ENCODE data around the gene SCIN.

SCIN gene

DNA sequence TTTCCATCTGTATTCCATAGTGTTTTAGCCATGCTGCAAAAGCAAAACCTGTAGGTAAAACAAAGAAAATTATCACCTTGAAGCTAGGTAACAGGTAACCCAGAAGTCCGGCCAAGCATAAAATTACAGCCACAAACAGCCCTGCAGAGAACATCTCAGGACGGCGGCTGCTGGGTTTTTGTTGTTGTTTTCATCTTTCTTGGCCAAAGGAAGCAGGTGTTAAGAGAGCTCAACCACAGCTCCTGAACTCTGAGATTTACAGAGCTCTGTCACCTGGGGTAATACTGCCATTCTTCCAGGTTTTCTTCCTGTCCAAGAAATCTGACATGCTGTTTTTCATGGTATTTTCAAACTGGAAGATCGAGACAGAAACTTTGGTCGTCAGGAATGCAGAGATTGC lies 847 bp upstream of the SCIN start:
- DNase-seq = peak; percentile 66

DNA sequence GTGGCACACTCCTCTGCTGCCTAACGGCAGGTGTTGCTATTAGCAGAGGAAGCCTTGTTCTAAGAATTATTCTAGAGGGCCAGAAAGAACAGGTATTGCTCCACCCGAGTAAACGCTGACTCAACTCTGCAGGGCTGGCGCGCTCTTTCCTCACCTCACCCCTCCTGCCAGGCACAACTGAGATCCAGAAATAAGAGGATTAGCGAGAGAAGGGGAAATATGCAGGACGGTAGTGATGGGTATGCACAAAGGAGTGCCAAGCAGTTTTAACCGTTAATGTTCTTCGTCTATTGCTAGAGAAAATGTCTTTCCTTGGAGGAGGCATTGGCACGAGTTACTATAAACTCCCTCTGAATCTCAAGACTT lies 369 bp upstream of the SCIN start:
- DNase-seq = peak; percentile 73

DNA sequence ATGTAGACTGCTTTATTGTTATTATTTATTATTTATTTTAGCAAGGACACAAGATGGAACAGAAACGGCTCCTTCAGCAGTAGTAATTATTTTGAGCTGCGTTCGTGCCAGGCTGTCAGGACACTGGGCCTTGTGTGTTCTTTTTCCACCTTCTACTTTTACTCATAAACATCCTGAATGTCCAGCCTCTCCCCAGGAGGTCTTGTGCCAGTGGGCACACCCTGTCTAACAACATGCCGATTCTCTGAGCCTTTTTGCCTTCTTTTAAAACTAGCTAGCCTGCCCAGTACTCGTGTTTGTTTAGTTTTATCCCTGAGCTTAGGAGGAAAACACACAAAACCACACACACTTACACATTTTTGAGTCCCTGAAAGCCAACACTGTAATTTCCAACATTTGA lies 1.2 kb downstream of the SCIN start:
- DNase-seq = no peak

DNA sequence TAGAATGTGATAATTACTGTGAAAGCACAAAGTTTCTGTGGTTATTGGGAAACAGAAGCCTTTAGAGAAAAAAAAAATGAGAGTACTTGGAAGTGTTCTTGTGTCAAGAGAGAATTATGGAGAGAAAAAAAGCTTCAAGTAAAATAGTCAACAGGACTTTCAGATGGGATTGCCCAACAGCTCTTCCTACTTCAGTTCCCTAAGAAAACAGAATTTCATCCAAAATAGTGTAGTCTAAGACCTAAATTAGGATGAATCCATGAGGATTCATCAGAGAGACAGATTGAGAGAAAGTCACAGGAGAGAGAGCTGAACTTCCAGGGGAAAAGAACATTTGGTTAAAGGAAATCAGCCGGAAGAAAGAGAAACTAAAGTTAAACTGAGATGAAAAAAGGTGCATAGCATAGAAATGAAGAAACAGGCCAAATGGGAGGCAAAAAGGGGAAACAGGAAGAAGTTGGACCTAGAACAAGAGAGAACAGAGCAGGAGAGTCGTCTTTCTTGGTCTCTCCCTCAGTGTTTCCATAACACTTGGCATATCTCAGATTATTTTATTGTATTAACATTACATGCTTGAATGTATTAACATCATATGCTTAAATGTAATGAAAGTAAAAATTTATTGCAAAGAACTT lies 2.5 kb downstream of the SCIN start:
- DNase-seq = no peak

DNA sequence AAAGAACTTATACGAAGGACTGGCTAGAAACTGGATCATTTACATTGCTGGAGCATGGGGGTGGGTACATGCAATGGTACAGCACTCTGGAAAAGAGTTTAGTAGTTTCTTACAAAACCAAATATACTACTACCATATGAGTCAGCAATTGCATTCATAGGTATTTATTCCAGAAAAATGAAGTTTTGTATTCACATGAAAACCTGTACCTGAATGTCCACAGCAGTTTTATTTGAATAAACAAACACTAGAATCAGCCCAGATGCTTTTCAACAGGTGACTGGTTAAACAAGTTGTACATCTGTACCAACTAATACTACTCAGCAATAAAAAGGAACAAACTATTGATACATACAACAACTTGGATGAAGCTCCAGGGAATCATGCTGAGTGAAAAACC lies 3.4 kb downstream of the SCIN start:
- DNase-seq = no peak

DNA sequence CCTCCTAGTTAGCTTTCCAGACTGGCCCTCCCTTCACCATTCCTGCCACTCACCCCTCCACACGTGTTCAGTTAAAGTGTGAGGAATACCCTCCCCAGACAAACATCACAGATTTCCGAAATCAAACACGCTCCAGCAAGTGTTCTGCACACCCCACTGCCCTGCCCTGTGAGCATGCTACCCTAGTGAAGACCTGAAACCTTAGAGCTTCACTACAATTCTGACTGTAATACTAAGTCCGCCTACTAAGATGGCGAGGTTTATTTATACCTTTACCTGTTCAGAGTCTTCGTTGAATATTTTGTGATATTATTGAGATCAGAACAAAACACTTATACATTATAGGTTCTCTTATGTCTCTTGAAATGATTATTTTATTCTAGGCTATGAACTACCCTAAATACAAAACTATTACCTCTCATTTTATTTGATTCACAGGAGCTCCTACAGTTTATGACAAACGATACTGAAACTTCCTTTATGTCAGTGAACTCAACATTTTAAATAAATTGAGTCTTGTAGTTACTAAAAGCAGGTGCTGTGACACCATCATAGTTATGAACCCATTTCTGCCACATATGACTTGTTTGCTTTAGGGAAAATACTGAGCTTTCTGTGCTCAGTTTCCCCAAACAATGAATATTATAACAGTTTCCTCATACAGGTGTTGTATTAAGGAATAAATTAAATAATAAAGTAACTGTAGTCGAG lies 8.6 kb downstream of the SCIN start:
- no peak for DNase-seq

DNA sequence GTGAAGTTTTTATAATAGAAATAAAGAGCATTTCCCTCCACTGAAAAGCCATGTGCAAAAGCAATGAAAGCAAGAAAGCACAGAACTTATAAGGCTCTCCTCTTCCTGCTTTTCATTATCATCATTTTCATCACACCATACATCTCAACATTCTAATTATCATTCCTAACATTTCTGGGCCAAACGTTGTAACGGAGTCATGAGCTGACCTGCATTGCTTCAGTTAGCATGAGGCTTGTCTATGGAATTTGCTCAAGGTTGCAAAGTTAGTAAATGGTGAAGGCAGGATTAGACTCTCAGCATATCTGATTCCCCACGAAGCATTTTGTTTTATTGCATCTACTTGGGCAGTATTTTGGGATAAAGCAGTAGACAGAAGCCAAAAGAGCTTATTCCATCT lies 11.4 kb downstream of the SCIN start:
- no peak for DNase-seq

DNA sequence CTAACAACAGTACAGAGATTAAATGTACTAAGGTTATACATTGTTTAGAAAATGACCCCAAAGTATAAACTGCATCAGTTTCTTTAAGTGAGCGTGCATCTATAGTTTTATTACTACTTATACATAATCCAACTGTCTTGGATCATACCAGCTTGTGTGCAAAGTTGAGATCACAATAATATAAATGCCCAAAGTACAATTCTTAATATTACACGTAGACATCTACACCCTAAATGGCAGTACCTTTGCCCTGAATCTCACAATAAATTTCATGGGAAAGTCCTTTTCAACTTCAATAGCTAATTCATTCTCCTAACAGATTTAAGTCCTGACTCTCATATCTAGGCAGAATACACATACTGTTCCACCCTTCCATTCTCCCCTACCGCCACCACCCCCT lies 11.8 kb downstream of the SCIN start:
- DNase-seq = no peak

DNA sequence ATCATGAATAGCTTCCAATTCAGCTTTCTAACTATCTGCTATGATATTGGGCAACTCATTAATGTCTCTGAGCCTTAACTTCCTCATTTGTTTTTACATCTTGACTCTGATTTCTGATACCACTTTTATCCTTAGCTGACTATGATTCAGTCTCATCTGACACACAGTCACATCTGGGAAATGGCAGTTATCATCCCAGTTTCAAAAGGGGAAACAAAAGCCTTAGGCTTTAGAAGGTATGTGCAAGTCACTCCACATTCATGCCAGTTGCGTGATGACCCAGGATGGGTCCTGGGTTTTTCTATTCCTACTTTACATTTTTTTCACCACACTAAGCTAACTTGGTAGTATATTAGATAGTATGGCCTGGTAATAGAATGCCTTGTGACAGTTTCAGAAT lies 12.7 kb downstream of the SCIN start:
- no peak for DNase-seq

DNA sequence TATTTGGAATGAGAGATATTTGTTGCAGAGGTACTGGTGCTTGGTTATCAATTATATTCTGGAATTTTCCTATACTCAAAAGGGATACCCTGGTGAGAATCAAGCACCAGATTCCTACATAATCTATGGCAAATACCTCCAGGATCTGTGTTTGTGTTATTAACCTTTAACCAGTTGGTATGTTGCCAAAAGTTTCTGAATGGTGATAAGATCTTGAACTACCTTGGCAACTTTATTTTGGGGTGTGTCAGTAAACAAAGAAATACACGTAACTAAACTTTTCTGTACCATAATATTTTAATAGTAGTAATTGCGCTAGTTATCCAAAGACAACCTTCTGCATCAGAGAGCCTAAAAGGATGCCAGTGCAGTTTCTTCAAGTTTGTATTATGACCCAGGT lies 13.4 kb downstream of the SCIN start:
- DNase-seq = no peak

DNA sequence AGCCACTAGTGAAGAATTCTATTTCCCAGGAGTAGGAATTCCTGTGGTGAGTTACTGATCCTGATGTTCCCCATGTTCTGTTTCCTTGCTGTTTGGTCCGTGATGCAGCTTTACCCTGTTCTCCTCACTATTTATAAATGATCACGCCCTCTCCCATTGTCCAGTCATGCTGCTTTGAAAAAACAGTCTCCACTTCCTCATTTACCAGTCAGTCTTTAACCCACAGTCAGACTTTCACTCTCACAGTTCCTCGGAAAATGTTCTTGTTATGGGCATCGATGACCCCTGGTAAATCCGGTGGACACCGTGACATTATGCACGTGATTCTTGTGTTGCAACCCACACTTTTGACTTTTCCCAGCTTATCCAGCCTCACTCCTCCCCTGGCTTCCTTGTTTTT lies 14.4 kb downstream of the SCIN start:
- DNase-seq = peak; percentile 56

DNA sequence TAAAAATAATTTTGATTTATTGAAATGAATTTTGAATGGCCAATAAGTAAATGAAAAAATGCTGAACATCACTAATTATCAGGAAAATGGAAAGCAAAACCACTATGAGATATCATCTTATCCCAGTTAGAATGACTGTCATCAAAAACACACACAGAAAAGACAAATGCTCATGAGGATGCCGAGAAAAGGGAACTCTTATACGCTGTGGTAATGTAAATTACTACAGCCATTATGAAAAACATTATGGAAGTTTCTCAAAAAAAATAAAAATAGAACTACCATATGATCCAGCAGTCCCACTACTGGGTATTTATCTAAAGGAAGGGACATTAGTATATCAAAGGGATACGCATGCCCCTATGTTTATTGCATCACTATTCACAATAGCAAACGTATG lies 15.8 kb downstream of the SCIN start:
- no peak for DNase-seq

DNA sequence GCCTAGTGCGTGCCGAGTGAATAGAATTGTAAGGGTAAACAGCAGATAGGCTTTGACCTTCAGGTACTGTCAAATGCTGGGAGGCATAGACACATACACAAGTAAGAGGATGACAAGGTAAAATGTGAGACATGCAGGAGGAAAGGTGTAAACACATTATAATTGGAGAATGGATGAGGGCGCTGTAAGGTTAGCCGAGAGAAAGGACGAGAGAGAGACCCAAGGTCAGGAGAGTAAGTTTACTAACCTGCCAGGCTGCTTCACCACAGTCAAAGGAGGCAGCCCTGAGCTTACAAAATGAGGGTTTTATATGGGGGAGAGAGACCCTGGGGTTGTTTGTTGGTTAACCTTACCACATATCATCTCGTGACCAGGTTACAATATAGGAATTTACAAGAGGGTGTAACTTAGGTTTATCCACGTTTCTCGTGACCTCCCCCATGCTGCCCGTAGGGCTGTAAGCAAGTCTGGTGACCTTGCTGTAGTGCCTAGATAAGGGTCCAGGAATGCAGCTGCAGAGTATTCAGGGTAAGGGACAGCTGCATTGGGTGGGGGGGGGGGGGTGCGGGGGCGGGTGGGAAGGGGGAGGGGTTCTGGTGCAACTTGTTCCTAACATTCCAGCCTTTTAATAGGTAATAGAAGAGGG lies 17.9 kb downstream of the SCIN start:
- no peak for DNase-seq

DNA sequence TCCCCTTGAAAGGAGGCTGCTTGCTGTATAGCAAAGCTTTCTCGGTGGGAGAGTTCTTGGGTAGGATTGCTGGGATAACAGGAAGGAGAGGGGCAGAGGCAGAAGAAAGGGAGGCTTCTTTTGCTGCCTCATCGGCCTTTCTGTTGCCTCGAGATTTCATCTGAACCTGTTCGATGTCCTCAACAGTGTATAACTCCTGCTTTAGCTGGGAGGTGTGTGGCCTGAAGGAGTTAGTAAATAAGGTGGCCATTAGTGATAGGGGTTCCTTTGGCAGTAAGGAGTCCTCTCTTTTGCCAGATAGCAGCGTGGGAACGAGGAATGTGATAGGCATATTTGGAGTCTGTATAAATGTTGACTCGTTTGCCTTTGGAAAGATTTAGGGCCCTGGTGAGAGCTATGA lies 20.0 kb downstream of the SCIN start:
- DNase-seq = no peak

DNA sequence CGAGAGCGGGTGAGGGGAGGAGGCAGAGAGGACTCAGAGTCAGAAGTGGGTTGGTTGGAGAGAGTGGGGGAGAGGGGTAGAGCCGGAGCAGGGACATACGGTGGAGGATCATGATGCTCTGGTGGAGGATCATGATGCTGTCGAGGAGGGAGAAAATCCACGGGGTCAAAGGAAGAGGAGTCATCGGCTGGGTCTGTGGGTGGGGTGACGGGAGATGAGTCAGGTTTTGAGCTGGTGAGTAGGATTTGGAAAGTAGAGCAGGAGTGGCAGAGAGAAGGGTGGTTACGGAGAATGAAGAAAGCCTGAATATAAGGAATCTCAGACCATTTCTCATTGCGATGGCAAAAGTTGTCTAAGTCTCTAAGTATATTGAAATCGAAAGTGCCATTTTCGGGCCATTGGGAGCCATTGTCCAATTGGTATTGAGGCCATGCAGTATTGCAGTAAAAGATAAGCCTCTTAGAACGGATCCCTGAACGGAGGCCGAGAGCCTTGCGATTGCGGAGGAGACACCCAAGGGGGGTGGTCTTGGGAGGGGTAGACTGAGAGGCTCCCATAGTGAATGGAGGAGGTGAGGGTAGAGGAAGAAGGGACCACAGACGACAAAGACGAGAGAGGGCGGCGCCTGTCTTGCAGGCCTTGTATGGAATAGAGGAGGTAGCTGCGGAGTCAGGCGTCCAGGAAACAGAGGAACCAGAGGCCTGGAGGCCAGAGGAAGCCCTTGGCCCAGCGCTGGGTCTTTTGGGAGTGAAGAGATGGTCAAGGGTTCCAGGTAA lies 23.8 kb downstream of the SCIN start:
- no peak for DNase-seq

DNA sequence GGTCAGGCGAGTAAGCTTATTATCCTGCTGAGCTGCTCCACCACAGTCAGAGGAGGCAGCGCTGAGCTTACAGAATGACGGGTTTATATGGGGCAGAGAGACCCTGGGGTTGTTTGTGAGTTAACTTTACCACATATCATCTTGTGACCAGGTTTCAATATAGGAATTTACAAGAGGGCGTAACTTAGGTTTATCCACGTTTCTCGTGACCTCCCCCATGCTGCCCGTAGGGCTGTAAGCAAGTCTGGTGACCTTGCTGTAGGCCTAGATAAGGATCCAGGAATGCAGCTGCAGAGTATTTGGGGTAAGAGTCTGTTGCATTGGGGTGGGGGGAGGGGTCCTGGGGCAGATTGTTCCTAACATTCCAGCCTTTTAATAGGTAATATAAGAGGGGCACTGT lies 24.6 kb downstream of the SCIN start:
- DNase-seq = no peak

DNA sequence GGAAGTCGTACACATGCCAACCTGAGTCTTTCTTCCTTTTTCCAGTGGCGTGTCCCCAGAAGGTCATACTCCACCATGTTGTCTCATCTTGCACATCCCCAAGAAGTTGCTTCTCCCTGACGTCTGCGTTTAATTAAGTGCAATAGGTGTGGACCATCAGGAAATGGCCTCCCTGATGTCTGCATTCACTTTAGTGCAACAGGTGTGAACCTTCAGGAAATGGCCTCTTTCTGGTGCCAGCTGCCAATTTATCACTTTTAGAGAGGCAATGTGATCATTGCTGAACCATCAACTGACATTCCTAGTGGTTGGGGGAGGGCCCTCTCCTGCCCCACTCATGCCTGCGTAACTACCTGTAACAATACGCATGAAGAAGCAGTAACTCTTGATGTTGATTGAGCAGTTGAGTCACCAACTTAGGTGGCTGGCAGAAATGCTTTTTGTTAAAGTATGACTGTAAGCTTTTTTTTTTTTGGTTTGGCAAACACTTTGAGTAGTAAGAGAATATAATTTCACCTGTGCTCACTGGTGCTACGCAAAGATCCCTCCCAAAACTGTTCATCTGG lies 25.8 kb downstream of the SCIN start:
- peak; percentile 9 for DNase-seq

DNA sequence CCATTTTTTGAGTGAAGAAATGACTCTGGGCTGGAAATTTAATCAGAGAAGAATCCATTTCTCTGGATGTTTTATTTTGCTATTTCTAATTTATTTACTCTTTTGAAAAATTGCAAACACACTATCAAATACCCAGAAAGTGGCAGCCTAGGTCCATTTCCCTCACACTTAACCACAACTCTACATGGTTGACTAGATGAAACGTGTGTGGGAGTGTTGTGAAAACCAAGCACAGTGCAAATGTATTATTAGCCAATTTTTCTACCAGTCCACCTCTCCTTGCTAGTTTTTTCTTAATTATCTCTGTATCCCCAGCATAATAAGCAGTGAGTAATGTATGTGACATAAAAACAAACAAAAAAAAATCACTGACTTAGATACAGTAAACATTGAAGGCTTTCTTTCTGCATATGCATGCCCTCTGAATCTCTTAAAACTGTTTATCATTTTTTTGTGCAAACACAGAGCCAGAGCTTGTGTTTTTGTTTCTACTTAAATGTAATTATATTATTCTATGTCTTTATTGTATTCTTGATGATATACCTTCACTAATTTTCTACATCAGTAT lies 30.9 kb downstream of the SCIN start:
- no peak for DNase-seq

DNA sequence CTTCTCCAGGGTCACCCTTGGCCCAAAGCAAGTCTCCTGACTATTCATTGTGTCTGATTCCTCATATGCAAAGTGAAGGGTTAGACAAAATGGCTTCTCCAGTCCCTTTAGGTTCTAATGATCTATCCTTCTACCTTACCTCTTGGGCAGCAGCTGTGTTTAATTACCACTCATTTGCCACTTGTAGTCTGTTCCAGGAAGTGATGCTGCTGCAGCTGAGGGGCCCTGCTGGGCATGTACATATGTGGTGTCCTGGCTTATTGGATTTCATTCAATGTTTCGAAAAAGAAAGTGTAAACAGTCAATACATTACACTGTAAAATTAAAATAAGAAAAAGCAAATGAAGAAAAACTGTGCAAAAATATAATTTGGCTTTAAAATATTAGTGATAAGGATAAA lies 36.6 kb downstream of the SCIN start:
- DNase-seq = peak; percentile 26

DNA sequence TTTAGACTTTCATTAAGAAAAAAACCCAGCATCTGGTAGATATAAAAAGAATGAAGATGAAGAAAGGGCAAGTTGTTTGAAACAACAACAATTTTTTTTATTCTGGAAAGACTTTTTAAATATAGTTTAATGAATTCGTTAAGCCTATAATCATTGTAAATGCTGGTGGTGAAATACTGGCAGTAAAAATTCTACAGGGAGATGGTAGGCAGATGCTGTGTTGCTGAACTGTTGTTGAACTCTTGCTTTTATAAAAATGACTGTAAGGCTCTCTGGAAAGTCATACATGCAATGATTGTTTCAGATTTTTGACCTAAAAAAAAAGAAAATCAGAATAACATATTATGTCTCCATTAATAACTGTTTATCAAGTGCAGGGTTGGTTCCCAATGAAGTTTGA lies 39.0 kb downstream of the SCIN start:
- no peak for DNase-seq

DNA sequence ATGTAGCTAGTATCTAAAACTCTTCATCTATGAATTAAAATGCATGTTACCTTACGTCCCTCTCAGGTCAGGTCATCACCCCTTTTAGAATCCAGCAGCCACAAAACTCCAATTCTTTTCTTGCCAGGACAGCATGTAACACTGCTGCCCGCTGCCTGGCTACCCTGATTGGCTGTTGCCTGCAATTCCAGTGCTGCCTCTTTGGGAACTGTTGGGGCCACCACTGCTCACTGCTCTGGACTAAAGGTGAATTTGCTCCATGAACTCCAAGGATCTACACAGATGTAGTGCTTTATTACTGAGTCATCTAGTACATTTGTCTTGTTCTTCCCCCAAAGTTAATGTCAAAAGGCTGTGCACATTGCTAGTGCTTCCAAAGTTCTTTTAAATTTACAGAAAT lies 40.4 kb downstream of the SCIN start:
- DNase-seq = no peak

DNA sequence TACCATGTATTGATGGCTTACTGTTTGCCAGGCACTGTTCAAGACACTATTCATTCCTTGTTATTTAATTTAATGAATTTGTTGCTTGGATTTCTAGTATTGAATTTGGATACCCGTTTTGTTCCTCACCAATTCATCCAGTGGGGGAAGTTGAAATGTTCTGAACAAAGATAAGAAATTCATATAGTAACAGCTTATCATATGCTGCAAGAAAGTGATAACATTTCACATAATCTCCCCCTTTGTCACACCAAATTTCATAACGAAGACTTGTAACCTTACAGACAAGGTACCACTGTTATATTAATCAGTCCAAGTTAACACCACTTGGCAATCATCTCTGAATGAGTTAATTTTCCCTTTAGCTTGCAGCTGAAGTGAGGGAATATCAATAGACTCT lies 42.1 kb downstream of the SCIN start:
- no peak for DNase-seq

DNA sequence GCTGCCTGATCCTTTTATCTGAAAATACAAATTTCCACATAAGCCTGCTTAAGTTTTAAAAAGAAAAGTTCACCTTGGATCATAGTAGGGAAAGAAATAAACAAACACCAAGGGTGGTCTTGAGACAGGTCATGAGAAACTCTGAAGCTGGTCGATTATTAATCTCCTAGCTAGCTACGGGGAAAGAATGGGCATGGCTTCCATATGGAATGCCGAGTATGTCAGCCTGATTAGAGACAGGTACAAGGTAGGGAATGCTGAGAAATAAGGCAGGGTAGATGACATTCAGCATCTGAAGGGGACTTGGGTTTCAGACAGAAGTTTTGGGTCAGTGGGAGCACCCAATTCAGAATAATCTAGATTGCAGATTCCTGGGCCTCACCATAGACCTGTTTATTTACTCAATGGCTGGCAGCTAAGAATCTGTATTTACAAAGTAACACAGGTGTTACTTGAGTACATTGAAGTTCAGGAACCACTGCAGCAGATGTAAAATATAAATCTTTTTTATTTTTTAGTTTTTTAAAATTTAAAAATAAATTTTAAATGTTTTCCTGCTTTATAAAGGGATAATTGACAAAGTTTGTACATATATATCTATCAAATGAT lies 49.0 kb downstream of the SCIN start:
- DNase-seq = no peak
